IMR-90 (cell line): Measurements from ENCODE around the gene DNMT3L. TPM values are rescaled to one million over a fixed set of nuclear protein-coding genes. Genes with fewer than 3 reads are reported as not detected.

ENCODE experiments used
- ATAC-seq: fragments of 200-7000 bp; cut with Tn5 transposase; 2 replicates; pipeline ENCODE4 v1.9.1; 2020; ENCODE audit warnings: low read depth, mild to moderate bottlenecking, moderate library complexity
- BruUV-seq: library from RNA; stranded (reverse); fragments of 400-500 nt; replicated peaks from 2 replicates; lab custom pipeline; 2021; lab: Mats Ljungman, UMichigan
- CTCF ChIA-PET: fragments of 300-600 bp; formaldehyde crosslinking; extraction: SDS; loops from one replicate; lab custom pipeline; 2021; ENCODE audit warnings: antibody characterized with exemption; lab: Yijun Ruan, JAX
- POLR2A ChIA-PET: fragments of 300-600 bp; sonication (Branson Sonifier 250); formaldehyde crosslinking; loops from one replicate; lab custom pipeline; 2022; ENCODE audit warnings: antibody characterized with exemption; ENCODE audit not compliant: unreplicated experiment; lab: Charles Lee
- DNase-seq: peaks from one replicate; pipeline ENCODE4 v3.0.0; 2013
- H2AFZ ChIP-seq: replicated peaks from 2 replicates; pipeline ENCODE3; 2013; ENCODE audit warnings: low read length, mild to moderate bottlenecking; ENCODE audit not compliant: poor library complexity
- H2AK5ac ChIP-seq: 2 replicates; pipeline ENCODE4 v1.6.1; 2013; ENCODE audit warnings: low read depth, low read length, inconsistent platforms
- H2AK9ac ChIP-seq: replicated peaks from 2 replicates; pipeline ENCODE3; 2013; ENCODE audit warnings: mild to moderate bottlenecking, low read depth, low read length, moderate library complexity; ENCODE audit not compliant: poor library complexity
- H2BK120ac ChIP-seq: 2 replicates; pipeline ENCODE4 v1.6.1; 2013; ENCODE audit warnings: low read depth, low read length, inconsistent platforms
- H2BK15ac ChIP-seq: 3 replicates; pipeline ENCODE4 v1.6.1; 2013; ENCODE audit warnings: low read depth, low read length, inconsistent platforms
- H2BK20ac ChIP-seq: 2 replicates; pipeline ENCODE4 v1.6.1; 2013; ENCODE audit warnings: low read depth, mild to moderate bottlenecking, inconsistent platforms, low read length, moderate library complexity
- H2BK5ac ChIP-seq: 2 replicates; pipeline ENCODE4 v1.6.1; 2013; ENCODE audit warnings: mild to moderate bottlenecking, low read depth, low read length, inconsistent platforms; ENCODE audit not compliant: poor library complexity, severe bottlenecking
- H3K14ac ChIP-seq: replicated peaks from 2 replicates; pipeline ENCODE4 v1.6.1; 2013; ENCODE audit warnings: low read depth, low read length, inconsistent platforms
- H3K18ac ChIP-seq: 2 replicates; pipeline ENCODE4 v1.6.1; 2013; ENCODE audit warnings: low read depth, low read length, control low read depth
- H3K23ac ChIP-seq: 2 replicates; pipeline ENCODE4 v1.6.1; 2013; ENCODE audit warnings: low read depth, low read length, inconsistent platforms
- H3K27ac ChIP-seq: 2 replicates; pipeline ENCODE4 v1.5.1; 2013; ENCODE audit warnings: mild to moderate bottlenecking, control low read depth, low read length; ENCODE audit not compliant: insufficient read depth
- H3K27me3 ChIP-seq: 2 replicates; pipeline ENCODE4 v1.6.1; 2013; ENCODE audit warnings: low read length; ENCODE audit not compliant: control insufficient read depth, insufficient read depth
- H3K36me3 ChIP-seq: 2 replicates; pipeline ENCODE4 v1.6.1; 2013; ENCODE audit warnings: low read length, mixed read lengths; ENCODE audit not compliant: control insufficient read depth, insufficient read depth
- H3K4ac ChIP-seq: 2 replicates; pipeline ENCODE4 v1.6.1; 2013; ENCODE audit warnings: low read depth, low read length, inconsistent platforms
- H3K4me1 ChIP-seq: 2 replicates; pipeline ENCODE4 v1.6.1; 2013; ENCODE audit warnings: low read length, mixed read lengths; ENCODE audit not compliant: control insufficient read depth, insufficient read depth
- H3K4me2 ChIP-seq: 2 replicates; pipeline ENCODE4 v1.6.1; 2013; ENCODE audit warnings: low read depth, mild to moderate bottlenecking, control low read depth, low read length, moderate library complexity
- H3K4me3 ChIP-seq: 2 replicates; pipeline ENCODE4 v1.5.1; 2013; ENCODE audit warnings: low read depth, mild to moderate bottlenecking, control low read depth, low read length, moderate library complexity; ENCODE audit not compliant: insufficient read depth
- H3K56ac ChIP-seq: 2 replicates; pipeline ENCODE4 v1.6.1; 2013; ENCODE audit warnings: low read length, inconsistent platforms; ENCODE audit not compliant: insufficient read depth; ENCODE audit errors: extremely low read depth
- H3K79me1 ChIP-seq, 2 experiments: 2 replicates each; pipeline ENCODE4 v1.6.1; 2013; ENCODE audit warnings: low read length in 2 of 2, inconsistent platforms in 1 of 2, low read depth in 1 of 2
- H3K9ac ChIP-seq: 2 replicates; pipeline ENCODE4 v1.6.1; 2013; ENCODE audit warnings: low read depth, low read length, control low read depth
- H3K9me1 ChIP-seq: 2 replicates; pipeline ENCODE4 v1.6.1; 2013; ENCODE audit warnings: low read length, inconsistent platforms; ENCODE audit not compliant: insufficient read depth
- H3K9me3 ChIP-seq: 2 replicates; pipeline ENCODE4 v1.6.1; 2013; ENCODE audit warnings: low read length; ENCODE audit not compliant: control insufficient read depth, insufficient read depth
- H4K20me1 ChIP-seq: 2 replicates; pipeline ENCODE4 v1.6.1; 2013; ENCODE audit warnings: low read length, inconsistent platforms; ENCODE audit not compliant: insufficient read depth
- H4K5ac ChIP-seq: 2 replicates; pipeline ENCODE4 v1.6.1; 2013; ENCODE audit warnings: mild to moderate bottlenecking, low read depth, low read length, control low read depth
- H4K8ac ChIP-seq, 2 experiments: 2 replicates each; pipeline ENCODE4 v1.6.1; 2013; ENCODE audit warnings: low read depth in 2 of 2, low read length in 2 of 2, control low read depth in 1 of 2, inconsistent platforms in 1 of 2
- H4K91ac ChIP-seq: 2 replicates; pipeline ENCODE4 v1.6.1; 2013; ENCODE audit warnings: low read depth, low read length, inconsistent platforms; ENCODE audit not compliant: insufficient read depth
- CEBPB ChIP-seq: IDR thresholded peaks from 2 replicates; pipeline ENCODE4 v1.6.1; 2012; ENCODE audit warnings: low read depth, low read length, improper control_type of control experiment
- CHD1 ChIP-seq: IDR thresholded peaks from 2 replicates; pipeline ENCODE4 v1.6.1; 2012; ENCODE audit warnings: low read depth, low read length, improper control_type of control experiment
- MAFK ChIP-seq: IDR thresholded peaks from 2 replicates; pipeline ENCODE4 v1.6.1; 2012; ENCODE audit warnings: low read depth, low read length, improper control_type of control experiment
- POLR2A ChIP-seq: IDR thresholded peaks from 2 replicates; pipeline ENCODE4 v1.6.1; 2012; ENCODE audit warnings: mild to moderate bottlenecking, low read depth, low read length
- RAD21 ChIP-seq: IDR thresholded peaks from 2 replicates; pipeline ENCODE4 v1.6.1; 2012; ENCODE audit warnings: low read length, improper control_type of control experiment
- RCOR1 ChIP-seq: IDR thresholded peaks from 2 replicates; pipeline ENCODE4 v1.6.1; 2012; ENCODE audit warnings: mild to moderate bottlenecking, low read length, improper control_type of control experiment; ENCODE audit not compliant: insufficient replicate concordance
- WGBS, 2 experiments: methylation state at CpG; one replicate each; pipeline versions ENCODE4 v1.1.5 to v1.1.7; 2013; ENCODE audit warnings: missing lambda C conversion rate in 2 of 2; ENCODE audit not compliant: insufficient read length in 1 of 2; ENCODE audit errors: extremely low coverage in 2 of 2; 5-methylcytosine and 5-hydroxymethylcytosine counted together
- dilution Hi-C: fragments of 300-500 bp; cut with HindIII; formaldehyde crosslinking; loops from one replicate; pipeline ENCODE4 v1.14.3; 2018; ENCODE audit warnings: low sequenced_read_pairs; ENCODE audit not compliant: unreplicated experiment
- in situ Hi-C: fragments of 300-500 bp; cut with MboI; formaldehyde crosslinking; loops from 3 replicates; pipeline ENCODE4 v1.14.3; 2019; ENCODE audit warnings: low sequenced_read_pairs, inconsistent platforms, mixed read lengths
- intact Hi-C: fragments of 100-400 bp; cut with micrococcal nuclease; formaldehyde crosslinking; loops from 2 replicates; pipeline ENCODE4 v1.10.0; 2022
- polyA plus RNA-seq, 3 experiments: library from polyadenylated mRNA; depleted of rRNA; stranded (reverse); fragments of >200 nt; gene quantifications; 2 replicates each; pipeline ENCODE4 v1.2.3, GENCODE V29; 2012; ENCODE audit warnings: low replicate concordance in 1 of 3
- total RNA-seq: library from RNA; depleted of rRNA; stranded (reverse); fragments of >200 nt; gene quantifications from 2 replicates; pipeline ENCODE4 v1.2.3, GENCODE V29; 2012

Gene DNMT3L
- total and polyA plus RNA-seq, 2 of the 4 experiments (the other 2 are of a cell fraction) = not detected

DNA sequence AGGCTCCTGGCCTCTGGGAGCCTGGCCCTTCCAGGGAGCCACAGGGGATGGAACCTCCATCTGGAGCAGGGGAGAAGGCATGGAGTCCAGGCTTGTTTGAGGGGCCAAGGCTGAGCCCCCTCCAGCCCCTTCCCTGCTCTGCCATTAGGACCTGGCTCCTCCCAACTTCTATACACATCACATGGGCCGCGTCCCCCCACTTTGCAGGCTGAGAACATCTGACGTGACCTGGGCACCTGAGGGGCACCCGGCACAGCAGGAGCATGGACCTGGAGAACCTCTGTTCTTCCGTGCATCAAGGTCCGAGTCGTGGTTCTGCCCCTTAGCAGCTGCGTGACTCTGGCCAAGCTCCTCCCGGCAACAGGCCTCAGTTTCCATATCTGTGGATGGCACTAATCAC is 20.1 kb upstream of the DNMT3L start:
- no peaks in the 10 kb centered on the region for H3K9me1 ChIP-seq
- no peak overlapping the region for H3K4me2 ChIP-seq
- peaks cover 23% of the 10 kb centered on the region for H3K27me3 ChIP-seq
- dilution Hi-C loops (no loop called here), intact Hi-C loops (no loop called here), in situ Hi-C loops (no loop called here)
- no peak overlapping the region for H2AK5ac ChIP-seq
- no peak overlapping the region for H3K14ac ChIP-seq
- H2AK9ac ChIP-seq = no peak overlapping the region
- no peak overlapping the region for H2BK15ac ChIP-seq
- no peak overlapping the region for H3K4me3 ChIP-seq
- BruUV-seq = no TSS peak
- no peak overlapping the region for H3K27ac ChIP-seq
- peaks cover 4% of the 10 kb centered on the region; the same call in 1 of the 2 replicates for H3K4me1 ChIP-seq
- ChIA-PET POLR2A (no interaction called here), CTCF (no interaction called here)
- H3K79me1 ChIP-seq = no peaks in the 10 kb centered on the region
- no peak overlapping the region for H3K9ac ChIP-seq
- no peak overlapping the region for H4K8ac ChIP-seq
- H4K5ac ChIP-seq = no peak overlapping the region
- H3K56ac ChIP-seq = no peak overlapping the region
- H3K18ac ChIP-seq = no peak overlapping the region
- no peak overlapping the region for H3K23ac ChIP-seq
- DNase-seq (no peak), ATAC-seq (no peak)
- H3K9me3 ChIP-seq = no peaks in the 10 kb centered on the region
- no peak for TF ChIP-seq POLR2A
- TF ChIP-seq CEBPB = no peak
- TF ChIP-seq MAFK = no peak
- TF ChIP-seq RCOR1 = no peak
- no peak for TF ChIP-seq RAD21
- TF ChIP-seq CHD1 = no peak
- H4K91ac ChIP-seq = no peak overlapping the region
- no peak overlapping the region for H2BK20ac ChIP-seq
- WGBS, 2 experiments = 75% methylated on average over 6 of the region's 9 CpGs; no CpG with 5 or more reads in 1 of the 2 experiments
- H3K4ac ChIP-seq = no peak overlapping the region
- peak overlapping the region; percentile 6 for H2AFZ ChIP-seq
- no peaks in the 10 kb centered on the region for H3K36me3 ChIP-seq
- H2BK5ac ChIP-seq = no peak overlapping the region
- H2BK120ac ChIP-seq = no peak overlapping the region
- no peaks in the 10 kb centered on the region for H4K20me1 ChIP-seq
